ENCODE results near the gene STK38.
"Not testable (repeated sequence)": the region's sequence is repeated elsewhere in the genome, so short reads cannot be mapped to it uniquely, and the experiment has no call there.

STK38 gene

GRCh38 chr6:36546920-36547645 lies at the start of gene STK38:
STK38 (minus strand) TSS chr6:36547479; CDS start chr6:36540202, 7,277 bp downstream.
- peak; percentile 99 for DNase-seq (ENCODE audit: low spot score)

GRCh38 chr6:36596356-36596755 lies 49.1 kb upstream of the STK38 start:
- no peak for DNase-seq (ENCODE audit: low spot score)

GRCh38 chr6:36594816-36595643 lies 47.8 kb upstream of the STK38 start:
- DNase-seq (ENCODE audit: low spot score): peak; percentile 57

GRCh38 chr6:36594029-36594815 lies 46.9 kb upstream of the STK38 start, which contains the start of gene SRSF3:
SRSF3 (plus strand) TSS chr6:36594362; CDS start chr6:36596763, 2,401 bp downstream.
- peak; percentile 96 for DNase-seq (ENCODE audit: low spot score)

- no peak for DNase-seq (ENCODE audit: low spot score)
These were observed 46.3 kb upstream of the STK38 start for GRCh38 chr6:36593569-36594028.

GRCh38 chr6:36592221-36592655 lies 45.0 kb upstream of the STK38 start:
- no peak for DNase-seq (ENCODE audit: low spot score)

- DNase-seq (ENCODE audit: low spot score): peak; percentile 86
These were observed 43.0 kb upstream of the STK38 start for GRCh38 chr6:36590237-36590636.

- not testable (repeated sequence) for DNase-seq (ENCODE audit: low spot score)
These were observed 41.7 kb upstream of the STK38 start for GRCh38 chr6:36589025-36589400.

GRCh38 chr6:36586606-36587005 lies 39.3 kb upstream of the STK38 start:
- DNase-seq (ENCODE audit: low spot score): no peak

GRCh38 chr6:36581716-36582115 lies 34.4 kb upstream of the STK38 start:
- no peak for DNase-seq (ENCODE audit: low spot score)

GRCh38 chr6:36580184-36580526 lies 32.9 kb upstream of the STK38 start:
- DNase-seq (ENCODE audit: low spot score): no peak

- DNase-seq (ENCODE audit: low spot score): no peak
These were observed 31.2 kb upstream of the STK38 start for GRCh38 chr6:36578431-36578830.

- DNase-seq (ENCODE audit: low spot score): no peak
These were observed 30.8 kb upstream of the STK38 start for GRCh38 chr6:36578030-36578429.

GRCh38 chr6:36577301-36577700 lies 30.0 kb upstream of the STK38 start:
- DNase-seq (ENCODE audit: low spot score): peak; percentile 91

GRCh38 chr6:36576578-36576977 lies 29.3 kb upstream of the STK38 start:
- DNase-seq (ENCODE audit: low spot score): no peak

GRCh38 chr6:36574679-36575078 lies 27.4 kb upstream of the STK38 start:
- no peak for DNase-seq (ENCODE audit: low spot score)

- not testable (repeated sequence) for DNase-seq (ENCODE audit: low spot score)
These were observed 25.4 kb upstream of the STK38 start for GRCh38 chr6:36572353-36573311.

GRCh38 chr6:36571122-36572043 lies 24.1 kb upstream of the STK38 start:
- no peak for DNase-seq (ENCODE audit: low spot score)

- no peak for DNase-seq (ENCODE audit: low spot score)
These were observed 23.0 kb upstream of the STK38 start for GRCh38 chr6:36570264-36570663.

GRCh38 chr6:36566418-36566905 lies 19.2 kb upstream of the STK38 start:
- DNase-seq (ENCODE audit: low spot score): no peak

Measured in GM03348 (cell line).